GM18520 (cell line): Measurements from ENCODE around the gene APMAP.
"Not testable (repeated sequence)": the region's sequence is repeated elsewhere in the genome, so short reads cannot be mapped to it uniquely, and the experiment has no call there.

Experiments used
- ATAC-seq: cut with Tn5 transposase; IDR thresholded peaks from one replicate; pipeline ENCODE4 v1.9.1; 2021; ENCODE audit not compliant: unreplicated experiment

APMAP gene

GRCh38 chr20:24935766-24936525, 56.6 kb downstream of the APMAP start:
- no peak for ATAC-seq

GRCh38 chr20:24935140-24935539, 57.4 kb downstream of the APMAP start:
- ATAC-seq: no peak

GRCh38 chr20:24934716-24935115, 57.8 kb downstream of the APMAP start:
- ATAC-seq: no peak

GRCh38 chr20:24934101-24934661, 58.4 kb downstream of the APMAP start:
- ATAC-seq: no peak

- ATAC-seq: no peak
Measured at GRCh38 chr20:24933266-24933908, 59.2 kb downstream of the APMAP start.

GRCh38 chr20:24931893-24932292, 60.7 kb downstream of the APMAP start:
- not testable (repeated sequence) for ATAC-seq

GRCh38 chr20:24930724-24931688, 61.5 kb downstream of the APMAP start:
- ATAC-seq: not testable (repeated sequence)

- ATAC-seq: not testable (repeated sequence)
Measured at GRCh38 chr20:24929867-24930723, 62.5 kb downstream of the APMAP start.

GRCh38 chr20:24929259-24929658, 63.3 kb downstream of the APMAP start:
- ATAC-seq: not testable (repeated sequence)

- ATAC-seq: not testable (repeated sequence)
Measured at GRCh38 chr20:24920706-24921105, 71.8 kb downstream of the APMAP start.

GRCh38 chr20:24919665-24920064, 72.9 kb downstream of the APMAP start:
- not testable (repeated sequence) for ATAC-seq

- ATAC-seq: no peak
Measured at GRCh38 chr20:24918579-24919566, 73.7 kb downstream of the APMAP start.

GRCh38 chr20:24917797-24918578, 74.6 kb downstream of the APMAP start:
- no peak for ATAC-seq

- no peak for ATAC-seq
Measured at GRCh38 chr20:24917056-24917455, 75.5 kb downstream of the APMAP start.

GRCh38 chr20:24916412-24916811, 76.1 kb downstream of the APMAP start:
- ATAC-seq: no peak

GRCh38 chr20:24915892-24916291, 76.7 kb downstream of the APMAP start:
- no peak for ATAC-seq

- no peak for ATAC-seq
Measured at GRCh38 chr20:24915440-24915839, 77.1 kb downstream of the APMAP start.
